Peyer's patch (tissue), 4 donors: ENCODE results near the gene CDKAL1. TPM values are rescaled to one million over a fixed set of nuclear protein-coding genes. Genes with fewer than 3 reads are reported as not detected.

Experiments
- DNase-seq, 3 donors: peaks; one replicate each; pipeline ENCODE4 v3.0.0-alpha.2; 2017 to 2019
- H3K27ac ChIP-seq, 4 donors: fragments of 200-600 bp; sonication (generic); one replicate each; pipeline ENCODE4 v1.5.1; 2016 to 2019
- H3K27me3 ChIP-seq, 2 donors: fragments of 200-600 bp; sonication (generic); one replicate each; pipeline ENCODE4 v1.5.1; 2019
- H3K36me3 ChIP-seq, 3 donors: fragments of 200-600 bp; sonication (generic); one replicate each; pipeline ENCODE4 v1.5.1; 2016 to 2019
- H3K4me1 ChIP-seq, 4 donors: fragments of 200-600 bp; sonication (generic); one replicate each; pipeline ENCODE4 v1.5.1; 2016 to 2019
- H3K4me3 ChIP-seq, 4 donors: fragments of 200-600 bp; sonication (generic); 1 replicate in 3 of 4; 2 replicates in 1 of 4; pipeline ENCODE4 v1.5.1; 2016 to 2019; ENCODE audit warnings: mild to moderate bottlenecking in 1 of 4
- H3K9me3 ChIP-seq, 4 donors: fragments of 200-600 bp; sonication (generic); one replicate each; pipeline ENCODE4 v1.5.1; 2016 to 2019; ENCODE audit warnings: mild to moderate bottlenecking in 1 of 4
- CTCF ChIP-seq, 6 experiments: fragments of 450-650 bp in 4 of 6; fragments of 200-600 bp in 2 of 6; sonication (generic) in 1 of 6; IDR thresholded peaks; one replicate each; pipeline ENCODE4 v1.5.1; 2017 to 2019; ENCODE audit warnings: antibody characterized with exemption in 6 of 6, mild to moderate bottlenecking in 3 of 6, moderate library complexity in 1 of 6
- POLR2A ChIP-seq, 2 donors: fragments of 450-650 bp; IDR thresholded peaks; one replicate each; pipeline ENCODE4 v1.5.1; 2017; ENCODE audit warnings: antibody characterized with exemption in 2 of 2, mild to moderate bottlenecking in 2 of 2, moderate library complexity in 2 of 2
- total RNA-seq, 4 donors: library from RNA; depleted of rRNA; stranded (reverse); fragments of >200 nt; gene quantifications; one replicate each; pipeline ENCODE4 v1.1.0, GENCODE V29; 2016

The CDKAL1 gene
- total RNA-seq, 4 donors from 2014 or later, result 10.3 to 31.4 (median 11.6) TPM

- H3K4me1 ChIP-seq, result no peaks in the 10 kb centered on the region
- no peak for TF ChIP-seq CTCF (IDR thresholded peaks at IDR 0.05)
- TF ChIP-seq POLR2A (IDR thresholded peaks at IDR 0.05), result no peak
- no peaks in the 10 kb centered on the region for H3K36me3 ChIP-seq
- H3K9me3 ChIP-seq, result no peaks in the 10 kb centered on the region
- no peaks in the 10 kb centered on the region for H3K27me3 ChIP-seq
- no peak for DNase-seq
- no peak overlapping the region for H3K27ac ChIP-seq
- no peak overlapping the region for H3K4me3 ChIP-seq
Observed at GRCh38 chr6:20703049-20703448, 168.8 kb downstream of the CDKAL1 start.

GRCh38 chr6:20704325-20705025 is 170.2 kb downstream of the CDKAL1 start:
- TF ChIP-seq POLR2A (IDR thresholded peaks at IDR 0.05) (no peak), CTCF (IDR thresholded peaks at IDR 0.05) (no peak)
- no peaks in the 10 kb centered on the region for H3K36me3 ChIP-seq
- no peak for DNase-seq
- no peaks in the 10 kb centered on the region for H3K27me3 ChIP-seq
- H3K4me3 ChIP-seq, result no peak overlapping the region
- H3K27ac ChIP-seq, result no peak overlapping the region
- no peaks in the 10 kb centered on the region for H3K9me3 ChIP-seq
- no peaks in the 10 kb centered on the region for H3K4me1 ChIP-seq

- no peaks in the 10 kb centered on the region for H3K4me1 ChIP-seq
- no peaks in the 10 kb centered on the region for H3K27me3 ChIP-seq
Observed at GRCh38 chr6:20705741-20706140, 171.5 kb downstream of the CDKAL1 start.

GRCh38 chr6:20706238-20706938 is 172.1 kb downstream of the CDKAL1 start:
- Histone ChIP-seq H3K36me3 (no peaks in the 10 kb centered on the region), H3K4me3 (no peak overlapping the region), H3K4me1 (no peaks in the 10 kb centered on the region), H3K27ac (no peak overlapping the region), H3K27me3 (no peaks in the 10 kb centered on the region), H3K9me3 (no peaks in the 10 kb centered on the region)
- no peak for TF ChIP-seq POLR2A (IDR thresholded peaks at IDR 0.05)
- TF ChIP-seq CTCF (IDR thresholded peaks at IDR 0.05), result no peak
- no peak for DNase-seq

More at GRCh38 chr6:20705741-20706140, 171.5 kb downstream of the CDKAL1 start:
- no peak for TF ChIP-seq POLR2A (IDR thresholded peaks at IDR 0.05)
- Histone ChIP-seq H3K9me3 (no peaks in the 10 kb centered on the region), H3K27ac (no peak overlapping the region), H3K36me3 (no peaks in the 10 kb centered on the region), H3K4me3 (no peak overlapping the region)
- no peak for DNase-seq

GRCh38 chr6:20706939-20707485 is 172.8 kb downstream of the CDKAL1 start:
- Histone ChIP-seq H3K9me3 (no peaks in the 10 kb centered on the region), H3K36me3 (no peaks in the 10 kb centered on the region), H3K27ac (no peak overlapping the region), H3K4me1 (no peaks in the 10 kb centered on the region), H3K4me3 (no peak overlapping the region), H3K27me3 (no peaks in the 10 kb centered on the region)
- no peak for DNase-seq
- TF ChIP-seq POLR2A (IDR thresholded peaks at IDR 0.05) (no peak), CTCF (IDR thresholded peaks at IDR 0.05) (no peak)

- no peaks in the 10 kb centered on the region for H3K36me3 ChIP-seq
- H3K9me3 ChIP-seq, result no peaks in the 10 kb centered on the region
- H3K27ac ChIP-seq, result no peak overlapping the region
- no peaks in the 10 kb centered on the region for H3K27me3 ChIP-seq
- no peak for DNase-seq
- no peaks in the 10 kb centered on the region for H3K4me1 ChIP-seq
- no peak overlapping the region for H3K4me3 ChIP-seq
- TF ChIP-seq CTCF (IDR thresholded peaks at IDR 0.05) (no peak), POLR2A (IDR thresholded peaks at IDR 0.05) (no peak)
Observed at GRCh38 chr6:20707870-20708269, 173.6 kb downstream of the CDKAL1 start.
